Tibial nerve (tissue), 4 donors: ENCODE measurements around the gene NCS1. TPM values are rescaled to one million over a fixed set of nuclear protein-coding genes. Genes with fewer than 3 reads are reported as not detected.

Experiments
- DNase-seq, 2 donors: peaks; one replicate each; pipeline ENCODE4 v3.0.0-alpha.2; 2019; ENCODE audit warnings: low spot score in 2 of 2
- H3K27ac ChIP-seq, 4 donors: fragments of 200-600 bp; sonication (generic) in 3 of 4; one replicate each; pipeline ENCODE4 v1.5.1; 2017 to 2019; ENCODE audit warnings: mild to moderate bottlenecking in 1 of 4
- H3K27me3 ChIP-seq, 2 donors: fragments of 200-600 bp; sonication (generic) in 1 of 2; one replicate each; pipeline versions ENCODE4 v1.5.1 to v1.6.0; 2017 to 2019
- H3K36me3 ChIP-seq, 3 donors: fragments of 200-600 bp; sonication (generic); one replicate each; pipeline ENCODE4 v1.5.1; 2018 to 2019
- H3K4me1 ChIP-seq, 4 donors: fragments of 200-600 bp; sonication (generic) in 3 of 4; one replicate each; pipeline ENCODE4 v1.5.1; 2017 to 2019
- H3K4me3 ChIP-seq, 4 donors: fragments of 200-600 bp; sonication (generic) in 3 of 4; one replicate each; pipeline ENCODE4 v1.5.1; 2017 to 2019; ENCODE audit warnings: mild to moderate bottlenecking in 1 of 4, moderate library complexity in 1 of 4
- H3K9me3 ChIP-seq, 4 donors: fragments of 200-600 bp; sonication (generic) in 3 of 4; one replicate each; pipeline ENCODE4 v1.5.1; 2017 to 2019
- EP300 ChIP-seq, 2 donors: sonication (generic); formaldehyde crosslinking; IDR thresholded peaks; one replicate each; pipeline ENCODE4 v1.6.1; 2017; ENCODE audit warnings: antibody characterized with exemption in 2 of 2, mild to moderate bottlenecking in 1 of 2
- POLR2A ChIP-seq, 2 donors: fragments of 450-650 bp; IDR thresholded peaks; one replicate each; pipeline ENCODE4 v1.6.1; 2017; ENCODE audit warnings: antibody characterized with exemption in 2 of 2, mild to moderate bottlenecking in 2 of 2, moderate library complexity in 2 of 2
- WGBS, 2 donors: methylation state at CpG; one replicate each; pipeline ENCODE4 v1.1.5; 2018; 5-methylcytosine and 5-hydroxymethylcytosine counted together
- total RNA-seq, 4 donors: library from RNA; depleted of rRNA; stranded (reverse); fragments of >200 nt; gene quantifications; one replicate each; pipeline ENCODE4 v1.1.0, GENCODE V29; 2016
- TF ChIP-seq, protein P1 (sequence below), 5 experiments: fragments of 200-600 bp in 3 of 5; fragments of 450-650 bp in 2 of 5; sonication (generic) in 3 of 5; IDR thresholded peaks; one replicate each; pipeline ENCODE4 v1.5.1; 2016 to 2019; ENCODE audit warnings: antibody characterized with exemption in 5 of 5, mild to moderate bottlenecking in 3 of 5, moderate library complexity in 2 of 5

NCS1 gene
- total RNA-seq, 4 donors from 2014 or later: 5.7 to 10.7 (median 9.7) TPM

DNA sequence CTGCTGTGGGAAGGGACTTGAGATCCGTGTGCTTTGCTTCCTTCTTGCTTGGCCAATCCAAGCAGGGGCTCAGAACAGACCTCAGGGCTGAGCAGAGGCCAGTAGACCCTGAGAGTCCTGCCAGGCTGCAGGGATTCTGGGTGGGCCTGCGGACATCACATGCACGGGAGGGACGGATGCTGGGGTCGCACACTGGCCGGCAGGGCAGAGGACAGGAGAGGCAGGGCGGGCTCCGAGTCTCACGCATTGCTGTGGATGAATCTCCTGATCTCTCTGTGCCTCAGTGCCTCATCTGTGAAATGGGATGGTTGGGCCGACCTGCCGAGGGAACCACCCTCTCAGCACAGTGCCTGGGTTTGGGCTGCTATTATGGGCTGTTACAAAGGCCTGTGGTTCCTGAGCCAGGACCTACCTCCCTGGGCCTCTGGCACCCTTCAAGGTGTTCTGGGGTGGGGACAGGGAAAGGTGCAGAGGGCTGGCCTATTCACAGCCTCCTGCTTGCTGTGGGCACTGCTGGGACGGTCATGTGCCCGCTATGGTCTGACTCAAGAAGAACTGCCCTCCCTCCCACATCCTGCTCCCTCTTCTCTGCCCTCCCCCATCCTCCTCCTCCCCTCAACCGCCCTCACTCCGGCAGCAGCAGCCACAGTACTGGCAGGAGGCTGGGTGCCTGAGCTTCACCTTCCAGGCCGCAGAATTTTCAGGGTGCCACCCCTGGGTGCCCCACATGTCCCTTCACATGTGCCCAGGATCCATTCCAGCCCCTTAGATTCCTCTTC lies 43.3 kb downstream of the NCS1 start:
- Histone ChIP-seq H3K36me3 (peaks cover 0 to 8% (median 0%) of the 10 kb centered on the region in 3 donors), H3K9me3 (no peaks in the 10 kb centered on the region), H3K4me3 (no peak overlapping the region), H3K27ac (no peak overlapping the region), H3K27me3 (no peaks in the 10 kb centered on the region), H3K4me1 (peaks cover 0 to 11% (median 0%) of the 10 kb centered on the region in 4 donors)
- DNase-seq: no peak
- TF ChIP-seq, protein P1, sequence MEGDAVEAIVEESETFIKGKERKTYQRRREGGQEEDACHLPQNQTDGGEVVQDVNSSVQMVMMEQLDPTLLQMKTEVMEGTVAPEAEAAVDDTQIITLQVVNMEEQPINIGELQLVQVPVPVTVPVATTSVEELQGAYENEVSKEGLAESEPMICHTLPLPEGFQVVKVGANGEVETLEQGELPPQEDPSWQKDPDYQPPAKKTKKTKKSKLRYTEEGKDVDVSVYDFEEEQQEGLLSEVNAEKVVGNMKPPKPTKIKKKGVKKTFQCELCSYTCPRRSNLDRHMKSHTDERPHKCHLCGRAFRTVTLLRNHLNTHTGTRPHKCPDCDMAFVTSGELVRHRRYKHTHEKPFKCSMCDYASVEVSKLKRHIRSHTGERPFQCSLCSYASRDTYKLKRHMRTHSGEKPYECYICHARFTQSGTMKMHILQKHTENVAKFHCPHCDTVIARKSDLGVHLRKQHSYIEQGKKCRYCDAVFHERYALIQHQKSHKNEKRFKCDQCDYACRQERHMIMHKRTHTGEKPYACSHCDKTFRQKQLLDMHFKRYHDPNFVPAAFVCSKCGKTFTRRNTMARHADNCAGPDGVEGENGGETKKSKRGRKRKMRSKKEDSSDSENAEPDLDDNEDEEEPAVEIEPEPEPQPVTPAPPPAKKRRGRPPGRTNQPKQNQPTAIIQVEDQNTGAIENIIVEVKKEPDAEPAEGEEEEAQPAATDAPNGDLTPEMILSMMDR (IDR thresholded peaks at IDR 0.05): no peak
- no peak for TF ChIP-seq EP300 (IDR thresholded peaks at IDR 0.05)
- TF ChIP-seq POLR2A (IDR thresholded peaks at IDR 0.05): no peak
- 71 to 83% methylated on average over 16 of the region's 16 CpGs for WGBS, 2 donors

DNA sequence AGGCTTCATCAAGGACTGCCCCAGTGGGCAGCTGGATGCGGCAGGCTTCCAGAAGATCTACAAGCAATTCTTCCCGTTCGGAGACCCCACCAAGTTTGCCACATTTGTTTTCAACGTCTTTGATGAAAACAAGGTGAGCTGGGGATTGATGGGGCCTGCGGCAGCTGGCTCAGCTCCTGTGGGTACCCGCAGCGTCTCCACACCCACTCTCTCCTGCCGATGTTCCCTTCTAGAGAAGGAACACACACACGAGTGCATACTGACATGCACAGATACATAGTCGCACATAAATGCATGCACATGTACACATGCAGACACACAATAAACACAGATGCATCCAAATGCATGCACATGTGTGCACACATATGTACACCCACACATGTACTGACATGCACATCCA lies 45.6 kb downstream of the NCS1 start:
- no peaks in the 10 kb centered on the region for H3K27me3 ChIP-seq
- H3K36me3 ChIP-seq: peaks cover 0 to 8% (median 0%) of the 10 kb centered on the region in 3 donors
- no peak overlapping the region for H3K4me3 ChIP-seq
- TF ChIP-seq EP300 (IDR thresholded peaks at IDR 0.05): no peak
- TF ChIP-seq, protein P1 (IDR thresholded peaks at IDR 0.05): no peak
- no peak for TF ChIP-seq POLR2A (IDR thresholded peaks at IDR 0.05)
- no peak for DNase-seq
- 86 to 89% methylated on average over 10 of the region's 10 CpGs for WGBS, 2 donors
- no peak overlapping the region for H3K27ac ChIP-seq
- H3K4me1 ChIP-seq: peaks cover 0 to 13% (median 0%) of the 10 kb centered on the region in 4 donors
- H3K9me3 ChIP-seq: no peaks in the 10 kb centered on the region

DNA sequence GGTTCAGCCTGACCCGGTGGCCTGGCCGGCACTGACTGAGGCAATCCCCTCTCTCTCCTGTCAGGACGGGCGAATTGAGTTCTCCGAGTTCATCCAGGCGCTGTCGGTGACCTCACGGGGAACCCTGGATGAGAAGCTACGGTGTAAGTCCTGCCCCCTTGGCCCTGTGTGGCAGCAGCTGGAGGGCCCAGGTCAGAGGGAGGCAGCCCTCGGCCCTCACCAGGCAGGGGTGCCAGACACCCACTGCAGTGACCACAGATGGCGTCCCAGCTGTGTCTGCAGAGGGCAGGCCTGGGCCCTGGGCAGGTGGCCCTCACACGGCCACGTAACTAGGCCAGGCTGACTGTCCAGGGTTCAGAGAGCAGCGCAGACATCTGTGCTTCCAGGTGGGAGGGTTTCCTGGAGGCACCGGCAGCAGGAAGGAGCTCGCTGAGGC lies 47.5 kb downstream of the NCS1 start:
- Histone ChIP-seq H3K4me3 (no peak overlapping the region), H3K4me1 (peaks cover 0 to 13% (median 0%) of the 10 kb centered on the region in 4 donors), H3K27ac (no peak overlapping the region), H3K36me3 (peaks cover 0 to 8% (median 0%) of the 10 kb centered on the region in 3 donors), H3K27me3 (no peaks in the 10 kb centered on the region), H3K9me3 (no peaks in the 10 kb centered on the region)
- DNase-seq: no peak
- TF ChIP-seq EP300 (IDR thresholded peaks at IDR 0.05) (no peak), POLR2A (IDR thresholded peaks at IDR 0.05) (no peak)
- TF ChIP-seq, protein P1 (IDR thresholded peaks at IDR 0.05): no peak
- 70 to 71% methylated on average over 10 to 12 of the region's 16 CpGs for WGBS, 2 donors

DNA sequence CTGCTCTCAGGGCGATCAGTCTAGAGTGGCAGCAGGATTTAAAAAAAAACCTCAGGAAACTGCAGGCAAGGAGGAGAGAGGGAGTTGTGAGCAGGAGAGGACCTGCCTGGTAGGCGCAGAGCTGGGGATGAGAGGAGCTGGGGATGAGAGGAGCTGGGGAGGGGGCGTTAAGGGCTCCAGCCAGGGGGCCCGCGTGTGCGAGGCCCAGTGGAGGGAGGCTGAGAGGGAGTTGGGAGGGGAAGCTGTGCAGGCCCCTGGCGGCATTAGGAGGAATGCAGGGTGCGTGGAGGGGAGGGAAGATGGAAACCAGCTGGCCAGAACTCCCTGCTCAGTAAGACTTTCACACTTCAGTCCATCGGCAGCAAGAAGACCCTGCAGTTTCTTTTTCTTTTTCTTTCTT lies 48.1 kb downstream of the NCS1 start:
- Histone ChIP-seq H3K4me3 (no peak overlapping the region), H3K36me3 (peaks cover 0 to 8% (median 0%) of the 10 kb centered on the region in 3 donors), H3K27me3 (no peaks in the 10 kb centered on the region), H3K27ac (no peak overlapping the region), H3K4me1 (peaks cover 0 to 13% (median 0%) of the 10 kb centered on the region in 4 donors), H3K9me3 (no peaks in the 10 kb centered on the region)
- DNase-seq: no peak
- TF ChIP-seq, protein P1 (IDR thresholded peaks at IDR 0.05): peak in 2 of 5 experiments; percentile 11 to 35
- TF ChIP-seq EP300 (IDR thresholded peaks at IDR 0.05): no peak
- 20 to 29% methylated on average over 9 of the region's 9 CpGs for whole genome bisulfite sequencing, 2 donors

DNA sequence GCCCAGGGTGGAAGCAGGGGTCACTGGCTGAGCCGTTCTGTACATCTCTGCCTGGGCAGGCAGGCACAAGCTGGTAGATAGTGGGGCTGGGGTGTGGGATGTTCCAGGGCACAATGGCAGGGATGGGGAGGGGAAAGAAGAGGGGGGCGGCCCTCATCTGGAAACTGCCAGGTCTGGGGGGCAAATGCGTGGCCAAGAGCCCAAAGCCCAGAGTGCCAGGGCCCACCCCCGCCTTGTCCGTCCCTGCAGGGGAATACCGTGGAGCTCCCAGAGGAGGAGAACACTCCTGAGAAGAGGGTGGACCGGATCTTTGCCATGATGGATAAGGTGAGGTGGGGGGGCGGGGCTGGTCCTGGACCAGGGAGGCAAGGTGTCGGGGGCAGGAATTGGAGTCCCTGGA lies 50.6 kb downstream of the NCS1 start:
- H3K36me3 ChIP-seq: peaks cover 0 to 26% (median 0%) of the 10 kb centered on the region in 3 donors
- no peak overlapping the region for H3K4me3 ChIP-seq
- H3K27me3 ChIP-seq: no peaks in the 10 kb centered on the region
- H3K27ac ChIP-seq: no peak overlapping the region
- WGBS, 2 donors: 89 to 92% methylated on average over 8 of the region's 9 CpGs
- DNase-seq: no peak
- peaks cover 0 to 13% (median 0%) of the 10 kb centered on the region in 4 donors for H3K4me1 ChIP-seq
- H3K9me3 ChIP-seq: peaks cover 0 to 9% (median 2%) of the 10 kb centered on the region in 4 donors
- TF ChIP-seq EP300 (IDR thresholded peaks at IDR 0.05) (no peak), POLR2A (IDR thresholded peaks at IDR 0.05) (no peak)
- TF ChIP-seq, protein P1 (IDR thresholded peaks at IDR 0.05): no peak
